Measurements from ENCODE around the gene LDLRAP1. TPM values are rescaled to one million over a fixed set of nuclear protein-coding genes. Genes with fewer than 3 reads are reported as not detected.

LDLRAP1 gene
- total and polyA plus RNA-seq, 9 of the 15 experiments (the other 6 are each of a cell fraction or from before 2014, with no cell fraction given): 0.56 to 29.6 (median 16.2) TPM

DNA sequence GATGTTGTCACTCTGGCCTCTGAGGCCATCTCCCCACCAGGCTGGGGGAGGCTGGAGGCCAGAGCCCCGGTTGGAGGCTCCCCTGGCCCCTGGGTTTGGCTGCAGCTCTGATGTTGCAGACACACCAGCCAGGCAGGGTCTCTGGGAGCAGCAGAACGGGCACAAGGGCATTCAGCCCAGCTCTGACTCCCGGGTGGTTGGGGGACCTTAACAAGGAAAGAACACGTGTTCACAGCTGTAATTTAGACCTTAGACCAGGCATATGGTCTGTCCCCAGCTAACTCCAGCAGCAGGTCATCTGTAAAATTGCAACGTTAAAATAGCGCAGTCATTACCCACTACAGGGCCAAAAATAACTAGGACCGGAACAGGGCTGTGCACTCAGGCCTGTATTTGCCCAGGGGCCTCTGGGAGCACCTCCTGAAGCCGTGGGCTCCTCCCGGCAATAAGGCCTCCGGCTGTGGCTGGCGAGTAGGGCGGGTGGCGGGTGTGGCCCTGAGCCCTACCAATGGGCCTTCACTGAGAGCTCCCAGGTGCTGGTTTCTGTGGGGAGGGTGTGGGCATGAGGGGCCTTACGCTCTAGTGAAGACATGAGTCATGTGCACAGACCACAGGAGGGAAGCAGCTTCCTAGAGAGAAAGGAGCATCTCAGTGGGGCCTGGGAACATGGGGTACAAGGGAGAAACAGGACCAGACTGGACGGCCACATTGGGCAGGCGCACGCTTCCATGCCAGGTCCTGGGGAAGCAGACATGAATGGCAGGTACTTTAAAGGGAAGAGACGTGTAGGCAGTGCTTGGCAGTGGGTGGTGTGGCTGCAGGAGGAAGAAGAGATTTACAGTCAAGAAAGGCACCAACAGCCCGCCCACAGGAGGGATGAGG lies 6.1 kb downstream of the LDLRAP1 start (continued):
- TF ChIP-seq NCOA1 (IDR thresholded peaks at IDR 0.05; ENCODE audit: low read depth): peak; percentile 78
- peak; percentile 82 for TF ChIP-seq KLF16 (IDR thresholded peaks at IDR 0.05)
- no peak for TF ChIP-seq CHD2 (IDR thresholded peaks at IDR 0.05; ENCODE audit: low read depth, low read length)
- no peak for TF ChIP-seq BCL6 (CRISPR knock-in tag; IDR thresholded peaks at IDR 0.05)
- TF ChIP-seq ZBED1 (IDR thresholded peaks at IDR 0.05): no peak
- TF ChIP-seq, protein P1, sequence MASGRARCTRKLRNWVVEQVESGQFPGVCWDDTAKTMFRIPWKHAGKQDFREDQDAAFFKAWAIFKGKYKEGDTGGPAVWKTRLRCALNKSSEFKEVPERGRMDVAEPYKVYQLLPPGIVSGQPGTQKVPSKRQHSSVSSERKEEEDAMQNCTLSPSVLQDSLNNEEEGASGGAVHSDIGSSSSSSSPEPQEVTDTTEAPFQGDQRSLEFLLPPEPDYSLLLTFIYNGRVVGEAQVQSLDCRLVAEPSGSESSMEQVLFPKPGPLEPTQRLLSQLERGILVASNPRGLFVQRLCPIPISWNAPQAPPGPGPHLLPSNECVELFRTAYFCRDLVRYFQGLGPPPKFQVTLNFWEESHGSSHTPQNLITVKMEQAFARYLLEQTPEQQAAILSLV (tag; IDR thresholded peaks at IDR 0.05): peak; percentile 15; the same call in 1 of the 2 replicates
- TF ChIP-seq, protein P2, sequence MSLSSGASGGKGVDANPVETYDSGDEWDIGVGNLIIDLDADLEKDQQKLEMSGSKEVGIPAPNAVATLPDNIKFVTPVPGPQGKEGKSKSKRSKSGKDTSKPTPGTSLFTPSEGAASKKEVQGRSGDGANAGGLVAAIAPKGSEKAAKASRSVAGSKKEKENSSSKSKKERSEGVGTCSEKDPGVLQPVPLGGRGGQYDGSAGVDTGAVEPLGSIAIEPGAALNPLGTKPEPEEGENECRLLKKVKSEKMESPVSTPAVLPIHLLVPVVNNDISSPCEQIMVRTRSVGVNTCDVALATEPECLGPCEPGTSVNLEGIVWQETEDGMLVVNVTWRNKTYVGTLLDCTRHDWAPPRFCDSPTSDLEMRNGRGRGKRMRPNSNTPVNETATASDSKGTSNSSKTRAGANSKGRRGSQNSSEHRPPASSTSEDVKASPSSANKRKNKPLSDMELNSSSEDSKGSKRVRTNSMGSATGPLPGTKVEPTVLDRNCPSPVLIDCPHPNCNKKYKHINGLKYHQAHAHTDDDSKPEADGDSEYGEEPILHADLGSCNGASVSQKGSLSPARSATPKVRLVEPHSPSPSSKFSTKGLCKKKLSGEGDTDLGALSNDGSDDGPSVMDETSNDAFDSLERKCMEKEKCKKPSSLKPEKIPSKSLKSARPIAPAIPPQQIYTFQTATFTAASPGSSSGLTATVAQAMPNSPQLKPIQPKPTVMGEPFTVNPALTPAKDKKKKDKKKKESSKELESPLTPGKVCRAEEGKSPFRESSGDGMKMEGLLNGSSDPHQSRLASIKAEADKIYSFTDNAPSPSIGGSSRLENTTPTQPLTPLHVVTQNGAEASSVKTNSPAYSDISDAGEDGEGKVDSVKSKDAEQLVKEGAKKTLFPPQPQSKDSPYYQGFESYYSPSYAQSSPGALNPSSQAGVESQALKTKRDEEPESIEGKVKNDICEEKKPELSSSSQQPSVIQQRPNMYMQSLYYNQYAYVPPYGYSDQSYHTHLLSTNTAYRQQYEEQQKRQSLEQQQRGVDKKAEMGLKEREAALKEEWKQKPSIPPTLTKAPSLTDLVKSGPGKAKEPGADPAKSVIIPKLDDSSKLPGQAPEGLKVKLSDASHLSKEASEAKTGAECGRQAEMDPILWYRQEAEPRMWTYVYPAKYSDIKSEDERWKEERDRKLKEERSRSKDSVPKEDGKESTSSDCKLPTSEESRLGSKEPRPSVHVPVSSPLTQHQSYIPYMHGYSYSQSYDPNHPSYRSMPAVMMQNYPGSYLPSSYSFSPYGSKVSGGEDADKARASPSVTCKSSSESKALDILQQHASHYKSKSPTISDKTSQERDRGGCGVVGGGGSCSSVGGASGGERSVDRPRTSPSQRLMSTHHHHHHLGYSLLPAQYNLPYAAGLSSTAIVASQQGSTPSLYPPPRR (CRISPR knock-in tag; IDR thresholded peaks at IDR 0.05; ENCODE audit: borderline replicate concordance): peak; percentile 53; the same call in 1 of the 2 replicates
- TF ChIP-seq, protein P3, sequence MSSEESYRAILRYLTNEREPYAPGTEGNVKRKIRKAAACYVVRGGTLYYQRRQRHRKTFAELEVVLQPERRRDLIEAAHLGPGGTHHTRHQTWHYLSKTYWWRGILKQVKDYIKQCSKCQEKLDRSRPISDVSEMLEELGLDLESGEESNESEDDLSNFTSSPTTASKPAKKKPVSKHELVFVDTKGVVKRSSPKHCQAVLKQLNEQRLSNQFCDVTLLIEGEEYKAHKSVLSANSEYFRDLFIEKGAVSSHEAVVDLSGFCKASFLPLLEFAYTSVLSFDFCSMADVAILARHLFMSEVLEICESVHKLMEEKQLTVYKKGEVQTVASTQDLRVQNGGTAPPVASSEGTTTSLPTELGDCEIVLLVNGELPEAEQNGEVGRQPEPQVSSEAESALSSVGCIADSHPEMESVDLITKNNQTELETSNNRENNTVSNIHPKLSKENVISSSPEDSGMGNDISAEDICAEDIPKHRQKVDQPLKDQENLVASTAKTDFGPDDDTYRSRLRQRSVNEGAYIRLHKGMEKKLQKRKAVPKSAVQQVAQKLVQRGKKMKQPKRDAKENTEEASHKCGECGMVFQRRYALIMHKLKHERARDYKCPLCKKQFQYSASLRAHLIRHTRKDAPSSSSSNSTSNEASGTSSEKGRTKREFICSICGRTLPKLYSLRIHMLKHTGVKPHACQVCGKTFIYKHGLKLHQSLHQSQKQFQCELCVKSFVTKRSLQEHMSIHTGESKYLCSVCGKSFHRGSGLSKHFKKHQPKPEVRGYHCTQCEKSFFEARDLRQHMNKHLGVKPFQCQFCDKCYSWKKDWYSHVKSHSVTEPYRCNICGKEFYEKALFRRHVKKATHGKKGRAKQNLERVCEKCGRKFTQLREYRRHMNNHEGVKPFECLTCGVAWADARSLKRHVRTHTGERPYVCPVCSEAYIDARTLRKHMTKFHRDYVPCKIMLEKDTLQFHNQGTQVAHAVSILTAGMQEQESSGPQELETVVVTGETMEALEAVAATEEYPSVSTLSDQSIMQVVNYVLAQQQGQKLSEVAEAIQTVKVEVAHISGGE (CRISPR knock-in tag; IDR thresholded peaks at IDR 0.05): peak in 1 of 3 experiments; percentile 56; a peak in 1 of 6 replicates
- no peak for TF ChIP-seq TAF7 (tag; IDR thresholded peaks at IDR 0.05)
- no peak for TF ChIP-seq ZNF436 (CRISPR knock-in tag; IDR thresholded peaks at IDR 0.05)
- TF ChIP-seq CBFA2T2 (conservative IDR thresholded peaks at IDR 0.05): no peak; the same call in 1 of the 2 replicates
- no peak for TF ChIP-seq MECOM (CRISPR knock-in tag; IDR thresholded peaks at IDR 0.05)
- TF ChIP-seq HIVEP1 (CRISPR knock-in tag; IDR thresholded peaks at IDR 0.05): no peak
- no peak for TF ChIP-seq RBM25 (IDR thresholded peaks at IDR 0.05; ENCODE audit: low read depth, low read length, severe bottlenecking)
- TF ChIP-seq, protein P4, sequence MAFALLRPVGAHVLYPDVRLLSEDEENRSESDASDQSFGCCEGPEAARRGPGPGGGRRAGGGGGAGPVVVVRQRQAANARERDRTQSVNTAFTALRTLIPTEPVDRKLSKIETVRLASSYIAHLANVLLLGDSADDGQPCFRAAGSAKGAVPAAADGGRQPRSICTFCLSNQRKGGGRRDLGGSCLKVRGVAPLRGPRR (CRISPR knock-in tag; IDR thresholded peaks at IDR 0.05): no peak
- TF ChIP-seq, protein P5, sequence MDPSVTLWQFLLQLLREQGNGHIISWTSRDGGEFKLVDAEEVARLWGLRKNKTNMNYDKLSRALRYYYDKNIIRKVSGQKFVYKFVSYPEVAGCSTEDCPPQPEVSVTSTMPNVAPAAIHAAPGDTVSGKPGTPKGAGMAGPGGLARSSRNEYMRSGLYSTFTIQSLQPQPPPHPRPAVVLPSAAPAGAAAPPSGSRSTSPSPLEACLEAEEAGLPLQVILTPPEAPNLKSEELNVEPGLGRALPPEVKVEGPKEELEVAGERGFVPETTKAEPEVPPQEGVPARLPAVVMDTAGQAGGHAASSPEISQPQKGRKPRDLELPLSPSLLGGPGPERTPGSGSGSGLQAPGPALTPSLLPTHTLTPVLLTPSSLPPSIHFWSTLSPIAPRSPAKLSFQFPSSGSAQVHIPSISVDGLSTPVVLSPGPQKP (CRISPR knock-in tag; IDR thresholded peaks at IDR 0.05): no peak

All from K562 (cell line).